Calu3 (cell line): ENCODE data around the gene CECR2. TPM values are rescaled to one million over a fixed set of nuclear protein-coding genes. Genes with fewer than 3 reads are reported as not detected.
"Not testable (repeated sequence)": the region's sequence is repeated elsewhere in the genome, so short reads cannot be mapped to it uniquely, and the experiment has no call there.

Experiments used
- BruUV-seq: library from RNA; stranded (reverse); fragments of 400-500 nt; replicated peaks from 2 replicates; lab custom pipeline; 2021; lab: Mats Ljungman, UMichigan
- CTCF ChIA-PET: fragments of 300-600 bp; sonication (Branson Sonifier 250); formaldehyde crosslinking; loops from one replicate; lab custom pipeline; 2022; ENCODE audit warnings: antibody characterized with exemption; lab: Charles Lee
- DNase-seq: peaks from one replicate; pipeline ENCODE4 v3.0.0; 2022
- H3K27ac Mint-ChIP-seq: one replicate; pipeline ENCODE4 v1.8.0; 2022; ENCODE audit warnings: mixed read lengths; ENCODE audit not compliant: unreplicated experiment
- H3K27me3 Mint-ChIP-seq: one replicate; pipeline ENCODE4 v1.8.0; 2022; ENCODE audit warnings: mixed read lengths; ENCODE audit not compliant: unreplicated experiment
- H3K36me3 Mint-ChIP-seq: one replicate; pipeline ENCODE4 v1.8.0; 2022; ENCODE audit warnings: mild to moderate bottlenecking, moderate library complexity, mixed read lengths; ENCODE audit not compliant: insufficient read depth, unreplicated experiment
- H3K4me1 Mint-ChIP-seq: one replicate; pipeline ENCODE4 v1.8.0; 2022; ENCODE audit warnings: mild to moderate bottlenecking, low read depth, mixed read lengths; ENCODE audit not compliant: unreplicated experiment
- H3K4me3 Mint-ChIP-seq: one replicate; pipeline ENCODE4 v1.8.0; 2022; ENCODE audit warnings: mild to moderate bottlenecking, low read depth, moderate library complexity, mixed read lengths; ENCODE audit not compliant: unreplicated experiment
- H3K9me3 Mint-ChIP-seq: one replicate; pipeline ENCODE4 v1.8.0; 2022; ENCODE audit warnings: low read depth, mixed read lengths; ENCODE audit not compliant: unreplicated experiment
- CTCF ChIP-seq: fragments of 200-600 bp; IDR thresholded peaks from one replicate; pipeline ENCODE4 v1.8.0; 2022; ENCODE audit warnings: antibody characterized with exemption; ENCODE audit not compliant: unreplicated experiment
- intact Hi-C: fragments of 100-400 bp; cut with micrococcal nuclease; formaldehyde crosslinking; loops from one replicate; pipeline ENCODE4 v1.10.0; 2022; ENCODE audit not compliant: unreplicated experiment
- total RNA-seq: library from RNA; stranded (reverse); gene quantifications from 2 replicates; pipeline ENCODE4 v1.2.3, GENCODE V29; 2022

Gene CECR2
- total RNA-seq, 1 experiment from 2014 or later = 0.09 TPM

GRCh38 chr22:17418890-17419324, 49.6 kb downstream of the CECR2 start:
- Mint-ChIP-seq H3K4me1 (no peaks in the 10 kb centered on the region), H3K27me3 (peaks cover 26% of the 10 kb centered on the region), H3K9me3 (no peaks in the 10 kb centered on the region), H3K4me3 (no peak overlapping the region), H3K36me3 (no peaks in the 10 kb centered on the region), H3K27ac (no peak overlapping the region)
- TF ChIP-seq CTCF = no peak
- DNase-seq = no peak
- CTCF ChIA-PET = no interaction called here
- intact Hi-C loops = no loop called here
- no TSS peak for BruUV-seq

GRCh38 chr22:17419348-17419747, 50.1 kb downstream of the CECR2 start:
- H3K4me3 Mint-ChIP-seq = no peak overlapping the region
- no peaks in the 10 kb centered on the region for H3K9me3 Mint-ChIP-seq
- CTCF ChIA-PET = no interaction called here
- DNase-seq = no peak
- intact Hi-C loops = no loop called here
- H3K36me3 Mint-ChIP-seq = no peaks in the 10 kb centered on the region
- H3K4me1 Mint-ChIP-seq = no peaks in the 10 kb centered on the region
- peaks cover 26% of the 10 kb centered on the region for H3K27me3 Mint-ChIP-seq
- no peak for TF ChIP-seq CTCF
- no peak overlapping the region for H3K27ac Mint-ChIP-seq
- no TSS peak for BruUV-seq

GRCh38 chr22:17422736-17423343, 53.6 kb downstream of the CECR2 start:
- intact Hi-C loops = no loop called here
- TF ChIP-seq CTCF = no peak
- CTCF ChIA-PET = no interaction called here
- DNase-seq = no peak
- no TSS peak for BruUV-seq
- Mint-ChIP-seq H3K27ac (no peak overlapping the region), H3K36me3 (no peaks in the 10 kb centered on the region), H3K27me3 (peaks cover 47% of the 10 kb centered on the region), H3K4me3 (no peak overlapping the region), H3K4me1 (no peaks in the 10 kb centered on the region), H3K9me3 (no peaks in the 10 kb centered on the region)

- H3K36me3 Mint-ChIP-seq = no peaks in the 10 kb centered on the region
- no peak overlapping the region for H3K27ac Mint-ChIP-seq
- H3K4me3 Mint-ChIP-seq = no peak overlapping the region
- CTCF ChIA-PET = interaction anchor here (0.8 kb wide), 1 partner anchor 210 kb away, joined by 4 read pairs; no protein-coding TSS in a partner anchor
- H3K27me3 Mint-ChIP-seq = peaks cover 54% of the 10 kb centered on the region
- no peak for DNase-seq
- TF ChIP-seq CTCF = no peak
- no peaks in the 10 kb centered on the region for H3K9me3 Mint-ChIP-seq
- no TSS peak for BruUV-seq
- intact Hi-C loops = no loop called here
- H3K4me1 Mint-ChIP-seq = no peaks in the 10 kb centered on the region
These were observed 54.4 kb downstream of the CECR2 start for GRCh38 chr22:17423616-17424015.

GRCh38 chr22:17427528-17427927, 58.3 kb downstream of the CECR2 start:
- H3K9me3 Mint-ChIP-seq, H3K27ac Mint-ChIP-seq, CTCF ChIA-PET: not testable (repeated sequence)

More at GRCh38 chr22:17427528-17427927, 58.3 kb downstream of the CECR2 start:
- peaks cover 56% of the 10 kb centered on the region for H3K27me3 Mint-ChIP-seq
- intact Hi-C loops, BruUV-seq, DNase-seq, H3K4me1 Mint-ChIP-seq, H3K4me3 Mint-ChIP-seq, H3K36me3 Mint-ChIP-seq: not testable (repeated sequence)
